ENCODE results near the gene ANOS1. TPM values are rescaled to one million over a fixed set of nuclear protein-coding genes. Genes with fewer than 3 reads are reported as not detected.

Gene ANOS1
- total RNA-seq, 1 donor = 1.1 TPM

GRCh38 chrX:8579602-8580001, 152.3 kb downstream of the ANOS1 start:
- no peak overlapping the region for H3K27ac ChIP-seq (ENCODE audit: low read depth, low read length)
- no peaks in the 10 kb centered on the region for H3K36me3 ChIP-seq (ENCODE audit: insufficient read depth, low read length)
- H3K4me1 ChIP-seq (ENCODE audit: insufficient read depth, low read length) = no peaks in the 10 kb centered on the region
- H3K9me3 ChIP-seq (ENCODE audit: low read depth, low read length) = no peaks in the 10 kb centered on the region
- H3K4me3 ChIP-seq (ENCODE audit: insufficient read depth, low read length) = no peak overlapping the region
- DNase-seq (ENCODE audit: insufficient read length, low spot score, missing footprints) = no peak
- no peak overlapping the region for H3K4me2 ChIP-seq (ENCODE audit: insufficient read depth, low read length)
- no peak overlapping the region for H2AFZ ChIP-seq (ENCODE audit: low read length)
- no peaks in the 10 kb centered on the region for H3K27me3 ChIP-seq (ENCODE audit: insufficient read depth, low read length)
- no peaks in the 10 kb centered on the region for H4K20me1 ChIP-seq (ENCODE audit: insufficient read depth, low read length)
- TF ChIP-seq, protein P1, sequence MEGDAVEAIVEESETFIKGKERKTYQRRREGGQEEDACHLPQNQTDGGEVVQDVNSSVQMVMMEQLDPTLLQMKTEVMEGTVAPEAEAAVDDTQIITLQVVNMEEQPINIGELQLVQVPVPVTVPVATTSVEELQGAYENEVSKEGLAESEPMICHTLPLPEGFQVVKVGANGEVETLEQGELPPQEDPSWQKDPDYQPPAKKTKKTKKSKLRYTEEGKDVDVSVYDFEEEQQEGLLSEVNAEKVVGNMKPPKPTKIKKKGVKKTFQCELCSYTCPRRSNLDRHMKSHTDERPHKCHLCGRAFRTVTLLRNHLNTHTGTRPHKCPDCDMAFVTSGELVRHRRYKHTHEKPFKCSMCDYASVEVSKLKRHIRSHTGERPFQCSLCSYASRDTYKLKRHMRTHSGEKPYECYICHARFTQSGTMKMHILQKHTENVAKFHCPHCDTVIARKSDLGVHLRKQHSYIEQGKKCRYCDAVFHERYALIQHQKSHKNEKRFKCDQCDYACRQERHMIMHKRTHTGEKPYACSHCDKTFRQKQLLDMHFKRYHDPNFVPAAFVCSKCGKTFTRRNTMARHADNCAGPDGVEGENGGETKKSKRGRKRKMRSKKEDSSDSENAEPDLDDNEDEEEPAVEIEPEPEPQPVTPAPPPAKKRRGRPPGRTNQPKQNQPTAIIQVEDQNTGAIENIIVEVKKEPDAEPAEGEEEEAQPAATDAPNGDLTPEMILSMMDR (IDR thresholded peaks at IDR 0.05; ENCODE audit: extremely low read depth, low read depth, low read length) = no peak
- H3K79me2 ChIP-seq (ENCODE audit: insufficient read depth, low read length) = no peaks in the 10 kb centered on the region

DNA sequence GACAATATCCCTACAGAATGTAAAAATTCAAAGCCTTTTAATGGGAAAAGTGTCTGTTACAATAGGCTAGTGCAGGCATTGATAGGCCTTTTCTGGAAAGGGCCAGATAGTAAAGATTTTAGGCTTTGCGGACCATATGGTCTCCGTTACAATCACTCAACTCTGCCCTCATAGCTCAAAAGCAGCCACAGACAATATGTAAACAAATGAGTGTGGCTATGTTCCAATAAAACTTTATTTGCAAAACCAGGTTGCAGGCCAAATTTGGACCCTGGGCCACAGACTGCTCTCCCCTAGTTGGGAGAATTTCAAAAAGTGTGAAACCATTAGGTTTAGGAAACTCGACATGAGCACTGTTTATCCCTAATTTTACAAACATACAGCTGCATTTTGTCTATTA, 155.1 kb downstream of the ANOS1 start:
- H4K20me1 ChIP-seq (ENCODE audit: insufficient read depth, low read length) = no peaks in the 10 kb centered on the region
- H3K4me2 ChIP-seq (ENCODE audit: insufficient read depth, low read length) = no peak overlapping the region
- H3K4me3 ChIP-seq (ENCODE audit: insufficient read depth, low read length) = no peak overlapping the region
- H3K36me3 ChIP-seq (ENCODE audit: insufficient read depth, low read length) = no peaks in the 10 kb centered on the region
- H3K9me3 ChIP-seq (ENCODE audit: low read depth, low read length) = no peaks in the 10 kb centered on the region
- no peaks in the 10 kb centered on the region for H3K4me1 ChIP-seq (ENCODE audit: insufficient read depth, low read length)
- H3K79me2 ChIP-seq (ENCODE audit: insufficient read depth, low read length) = no peaks in the 10 kb centered on the region
- no peak for DNase-seq (ENCODE audit: insufficient read length, low spot score, missing footprints)
- no peaks in the 10 kb centered on the region for H3K27me3 ChIP-seq (ENCODE audit: insufficient read depth, low read length)
- no peak overlapping the region for H3K27ac ChIP-seq (ENCODE audit: low read depth, low read length)
- TF ChIP-seq, protein P1 (IDR thresholded peaks at IDR 0.05; ENCODE audit: extremely low read depth, low read depth, low read length) = no peak
- H2AFZ ChIP-seq (ENCODE audit: low read length) = no peak overlapping the region

DNA sequence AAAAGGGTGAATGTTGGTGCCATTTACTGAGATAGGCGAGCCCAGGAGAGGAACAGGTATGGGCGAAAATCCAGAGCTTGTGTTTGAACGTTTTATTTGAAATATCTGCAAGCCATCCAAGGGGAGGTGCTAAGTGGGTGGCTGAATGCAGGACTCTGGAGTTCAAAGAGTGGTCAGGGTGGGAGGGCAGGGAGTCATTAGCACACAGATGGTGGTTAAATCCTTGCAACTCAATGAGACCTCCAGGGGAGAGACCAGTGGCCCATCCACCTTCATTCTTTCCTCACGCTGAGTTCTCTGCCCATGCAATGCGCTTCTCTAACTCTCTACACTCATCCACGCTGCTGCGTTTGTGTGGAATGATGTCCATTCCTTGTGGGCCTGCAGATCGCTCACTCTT, 166.2 kb downstream of the ANOS1 start:
- DNase-seq (ENCODE audit: insufficient read length, low spot score, missing footprints) = no peak
- H3K4me3 ChIP-seq (ENCODE audit: insufficient read depth, low read length) = no peak overlapping the region
- TF ChIP-seq, protein P1 (IDR thresholded peaks at IDR 0.05; ENCODE audit: extremely low read depth, low read depth, low read length) = no peak

DNA sequence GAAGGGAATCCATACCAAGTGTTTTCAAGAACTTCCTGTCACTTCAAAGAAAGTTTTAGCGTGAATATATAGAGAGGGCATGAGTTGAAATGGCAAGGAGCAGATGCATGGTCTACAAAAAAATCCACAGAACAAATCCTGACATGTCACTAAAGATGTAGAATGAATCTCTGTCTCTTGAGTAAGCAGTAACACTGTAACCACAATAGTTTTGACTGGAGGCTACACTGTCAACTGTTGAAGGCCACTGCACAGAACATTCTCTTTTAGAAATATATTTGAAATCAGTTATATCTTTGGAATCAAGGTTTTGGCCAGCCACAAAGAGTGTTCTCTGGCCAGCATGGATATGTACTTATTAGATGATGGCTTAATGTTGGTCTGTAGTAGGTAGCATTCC, 183.5 kb downstream of the ANOS1 start:
- H3K4me3 ChIP-seq (ENCODE audit: insufficient read depth, low read length) = no peak overlapping the region
- H3K27me3 ChIP-seq (ENCODE audit: insufficient read depth, low read length) = no peaks in the 10 kb centered on the region
- H3K4me1 ChIP-seq (ENCODE audit: insufficient read depth, low read length) = no peaks in the 10 kb centered on the region
- H3K27ac ChIP-seq (ENCODE audit: low read depth, low read length) = no peak overlapping the region
- DNase-seq (ENCODE audit: insufficient read length, low spot score, missing footprints) = no peak
- no peak overlapping the region for H2AFZ ChIP-seq (ENCODE audit: low read length)
- TF ChIP-seq, protein P1 (IDR thresholded peaks at IDR 0.05; ENCODE audit: extremely low read depth, low read depth, low read length) = no peak
- H3K36me3 ChIP-seq (ENCODE audit: insufficient read depth, low read length) = no peaks in the 10 kb centered on the region
- no peaks in the 10 kb centered on the region for H3K79me2 ChIP-seq (ENCODE audit: insufficient read depth, low read length)
- no peaks in the 10 kb centered on the region for H3K9me3 ChIP-seq (ENCODE audit: low read depth, low read length)
- H4K20me1 ChIP-seq (ENCODE audit: insufficient read depth, low read length) = no peaks in the 10 kb centered on the region
- H3K4me2 ChIP-seq (ENCODE audit: insufficient read depth, low read length) = no peak overlapping the region

More for the DNA sequence above, 166.2 kb downstream of the ANOS1 start:
- Histone ChIP-seq H3K27me3 (ENCODE audit: insufficient read depth, low read length) (no peaks in the 10 kb centered on the region), H4K20me1 (ENCODE audit: insufficient read depth, low read length) (no peaks in the 10 kb centered on the region), H3K4me2 (ENCODE audit: insufficient read depth, low read length) (no peak overlapping the region), H3K36me3 (ENCODE audit: insufficient read depth, low read length) (no peaks in the 10 kb centered on the region), H3K9me3 (ENCODE audit: low read depth, low read length) (no peaks in the 10 kb centered on the region), H3K4me1 (ENCODE audit: insufficient read depth, low read length) (no peaks in the 10 kb centered on the region), H3K27ac (ENCODE audit: low read depth, low read length) (no peak overlapping the region), H2AFZ (ENCODE audit: low read length) (no peak overlapping the region), H3K79me2 (ENCODE audit: insufficient read depth, low read length) (no peaks in the 10 kb centered on the region)
